Hepatocyte (in vitro differentiated cells): ENCODE measurements around the gene PARVG. TPM values are rescaled to one million over a fixed set of nuclear protein-coding genes. Genes with fewer than 3 reads are reported as not detected.

Experiments used
- DNase-seq: peaks from one replicate; pipeline ENCODE4 v3.0.0-alpha.2; 2016; ENCODE audit warnings: low spot score
- H2AFZ ChIP-seq: fragments of 200-600 bp; sonication (generic); 2 replicates; pipeline ENCODE4 v1.6.0; 2016; ENCODE audit warnings: antibody characterized with exemption, mild to moderate bottlenecking
- H3K27ac ChIP-seq: fragments of 200-600 bp; sonication (generic); 2 replicates; pipeline ENCODE4 v1.5.1; 2016; ENCODE audit warnings: mild to moderate bottlenecking
- H3K27me3 ChIP-seq: fragments of 200-600 bp; sonication (generic); 2 replicates; pipeline ENCODE4 v1.6.1; 2016
- H3K36me3 ChIP-seq: fragments of 200-600 bp; sonication (generic); replicated peaks from 2 replicates; pipeline ENCODE4 v1.5.1; 2016; ENCODE audit warnings: low read depth; ENCODE audit not compliant: insufficient read depth
- H3K4me1 ChIP-seq: fragments of 200-600 bp; sonication (generic); 2 replicates; pipeline ENCODE4 v1.5.1; 2016; ENCODE audit warnings: mild to moderate bottlenecking, moderate library complexity; ENCODE audit not compliant: insufficient read depth
- H3K4me2 ChIP-seq: fragments of 200-600 bp; sonication (generic); 2 replicates; pipeline ENCODE4 v1.6.0; 2016
- H3K4me3 ChIP-seq: fragments of 200-600 bp; sonication (generic); 2 replicates; pipeline ENCODE4 v1.5.1; 2016; ENCODE audit warnings: mild to moderate bottlenecking
- H3K79me2 ChIP-seq: fragments of 200-600 bp; sonication (generic); 2 replicates; pipeline ENCODE4 v1.6.0; 2017; ENCODE audit warnings: mild to moderate bottlenecking
- H3K9me2 ChIP-seq: fragments of 200-600 bp; sonication (generic); replicated peaks from 2 replicates; pipeline ENCODE4 v1.6.0; 2017; ENCODE audit warnings: mild to moderate bottlenecking; ENCODE audit not compliant: insufficient read depth
- H3K9me3 ChIP-seq: fragments of 200-600 bp; sonication (generic); 2 replicates; pipeline ENCODE4 v1.5.1; 2016; ENCODE audit warnings: low read depth, mild to moderate bottlenecking
- H4K20me1 ChIP-seq: fragments of 200-600 bp; sonication (generic); 2 replicates; pipeline ENCODE4 v1.6.0; 2016; ENCODE audit warnings: mild to moderate bottlenecking; ENCODE audit not compliant: insufficient read depth, poor library complexity, severe bottlenecking
- EZH2 ChIP-seq: fragments of 200-600 bp; sonication (generic); IDR thresholded peaks from 2 replicates; pipeline ENCODE4 v1.6.1; 2016; ENCODE audit warnings: antibody characterized with exemption, mild to moderate bottlenecking, borderline replicate concordance
- EZH2phosphoT487 ChIP-seq: fragments of 200-600 bp; sonication (generic); IDR thresholded peaks from one replicate; pipeline ENCODE4 v1.6.1; 2018; ENCODE audit warnings: antibody characterized with exemption, mild to moderate bottlenecking, low read depth, moderate library complexity; ENCODE audit not compliant: unreplicated experiment, severe bottlenecking
- WGBS: methylation state at CpG from one replicate; pipeline ENCODE4 v1.1.6; 2016; ENCODE audit warnings: low lambda C conversion rate; ENCODE audit errors: missing lambda C conversion rate; 5-methylcytosine and 5-hydroxymethylcytosine counted together
- polyA plus RNA-seq: library from polyadenylated mRNA; unstranded; fragments of >200 nt; fragmentation: Nextera tagmentation; extraction: Ambion mirVana; gene quantifications from 2 replicates; pipeline ENCODE4 v1.2.1, GENCODE V29; 2016
- total RNA-seq: library from RNA; depleted of rRNA; stranded (reverse); fragments of >200 nt; gene quantifications from 2 replicates; pipeline ENCODE4 v1.2.3, GENCODE V29; 2014
- TF ChIP-seq, protein P1 (sequence below): fragments of 200-600 bp; sonication (generic); IDR thresholded peaks from 2 replicates; pipeline ENCODE4 v1.5.1; 2016; ENCODE audit warnings: antibody characterized with exemption, mild to moderate bottlenecking; ENCODE audit not compliant: poor library complexity

Gene PARVG
- total and polyA plus RNA-seq, 2 experiments from 2014 or later: 0.77 to 1.00 TPM

DNA sequence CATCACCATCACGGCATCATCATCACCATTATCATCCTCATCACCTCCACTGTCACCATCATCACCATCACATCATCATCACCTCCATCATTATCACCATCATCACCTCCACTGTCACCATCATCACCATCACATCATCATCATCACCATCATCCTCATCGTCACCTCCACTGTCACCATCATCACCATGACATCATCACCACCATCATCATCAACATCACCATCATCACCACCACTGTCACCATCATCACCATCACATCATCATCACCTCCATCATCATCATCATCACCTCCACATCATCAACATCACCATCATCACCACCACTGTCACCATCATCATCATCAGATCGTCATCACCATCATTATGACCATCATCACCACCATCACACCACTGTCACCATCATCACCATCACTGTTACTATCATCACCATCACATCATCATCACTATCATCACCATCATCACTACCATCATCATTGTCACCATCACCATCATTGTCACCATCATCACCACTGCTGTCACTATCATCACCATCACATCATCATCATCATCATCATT lies 32.8 kb downstream of the PARVG start:
- H3K9me2 ChIP-seq: no peaks in the 10 kb centered on the region
- no peak overlapping the region for H2AFZ ChIP-seq
- 100% methylated on average over 3 of the region's 3 CpGs for WGBS
- no peaks in the 10 kb centered on the region for H3K9me3 ChIP-seq
- no peak for TF ChIP-seq EZH2
- TF ChIP-seq EZH2phosphoT487: no peak
- TF ChIP-seq, protein P1, sequence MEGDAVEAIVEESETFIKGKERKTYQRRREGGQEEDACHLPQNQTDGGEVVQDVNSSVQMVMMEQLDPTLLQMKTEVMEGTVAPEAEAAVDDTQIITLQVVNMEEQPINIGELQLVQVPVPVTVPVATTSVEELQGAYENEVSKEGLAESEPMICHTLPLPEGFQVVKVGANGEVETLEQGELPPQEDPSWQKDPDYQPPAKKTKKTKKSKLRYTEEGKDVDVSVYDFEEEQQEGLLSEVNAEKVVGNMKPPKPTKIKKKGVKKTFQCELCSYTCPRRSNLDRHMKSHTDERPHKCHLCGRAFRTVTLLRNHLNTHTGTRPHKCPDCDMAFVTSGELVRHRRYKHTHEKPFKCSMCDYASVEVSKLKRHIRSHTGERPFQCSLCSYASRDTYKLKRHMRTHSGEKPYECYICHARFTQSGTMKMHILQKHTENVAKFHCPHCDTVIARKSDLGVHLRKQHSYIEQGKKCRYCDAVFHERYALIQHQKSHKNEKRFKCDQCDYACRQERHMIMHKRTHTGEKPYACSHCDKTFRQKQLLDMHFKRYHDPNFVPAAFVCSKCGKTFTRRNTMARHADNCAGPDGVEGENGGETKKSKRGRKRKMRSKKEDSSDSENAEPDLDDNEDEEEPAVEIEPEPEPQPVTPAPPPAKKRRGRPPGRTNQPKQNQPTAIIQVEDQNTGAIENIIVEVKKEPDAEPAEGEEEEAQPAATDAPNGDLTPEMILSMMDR: no peak
- no peaks in the 10 kb centered on the region for H3K79me2 ChIP-seq
- H3K36me3 ChIP-seq: no peaks in the 10 kb centered on the region
- no peak for DNase-seq
- no peak overlapping the region for H3K27ac ChIP-seq
- H3K4me3 ChIP-seq: no peak overlapping the region
- peaks cover 6% of the 10 kb centered on the region for H3K4me1 ChIP-seq
- H3K27me3 ChIP-seq: peaks cover 2% of the 10 kb centered on the region
- no peaks in the 10 kb centered on the region for H4K20me1 ChIP-seq
- H3K4me2 ChIP-seq: no peak overlapping the region

DNA sequence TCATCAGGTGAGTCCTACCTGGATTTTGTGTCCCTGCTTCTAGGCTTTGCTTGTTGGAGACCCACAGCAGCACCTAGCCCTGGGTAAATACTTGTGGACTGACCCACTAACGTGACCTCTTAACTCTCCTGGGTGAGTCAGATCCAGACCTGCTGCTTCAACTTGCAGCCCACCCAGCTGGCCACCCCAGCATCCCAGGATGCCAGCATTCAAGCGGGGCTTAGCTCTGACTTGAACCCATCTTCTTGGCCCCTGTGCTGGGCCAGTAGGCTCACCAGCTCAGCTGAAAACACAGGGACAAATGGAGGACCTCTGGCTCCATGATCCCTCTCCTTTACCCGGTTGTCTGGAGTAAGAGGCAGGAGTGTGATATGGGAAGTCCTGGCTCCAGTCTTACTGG lies 33.5 kb downstream of the PARVG start:
- H3K79me2 ChIP-seq: no peaks in the 10 kb centered on the region
- peaks cover 2% of the 10 kb centered on the region for H3K27me3 ChIP-seq
- H3K36me3 ChIP-seq: no peaks in the 10 kb centered on the region
- H4K20me1 ChIP-seq: no peaks in the 10 kb centered on the region
- no peak overlapping the region for H2AFZ ChIP-seq
- no peaks in the 10 kb centered on the region for H3K9me2 ChIP-seq
- no peak overlapping the region for H3K4me3 ChIP-seq
- no peaks in the 10 kb centered on the region for H3K9me3 ChIP-seq
- DNase-seq: no peak
- H3K4me2 ChIP-seq: no peak overlapping the region
- WGBS: 85% methylated on average over 3 of the region's 3 CpGs
- no peak overlapping the region for H3K27ac ChIP-seq
- TF ChIP-seq EZH2phosphoT487 (no peak), EZH2 (no peak)
- TF ChIP-seq, protein P1: no peak
- H3K4me1 ChIP-seq: peaks cover 6% of the 10 kb centered on the region

DNA sequence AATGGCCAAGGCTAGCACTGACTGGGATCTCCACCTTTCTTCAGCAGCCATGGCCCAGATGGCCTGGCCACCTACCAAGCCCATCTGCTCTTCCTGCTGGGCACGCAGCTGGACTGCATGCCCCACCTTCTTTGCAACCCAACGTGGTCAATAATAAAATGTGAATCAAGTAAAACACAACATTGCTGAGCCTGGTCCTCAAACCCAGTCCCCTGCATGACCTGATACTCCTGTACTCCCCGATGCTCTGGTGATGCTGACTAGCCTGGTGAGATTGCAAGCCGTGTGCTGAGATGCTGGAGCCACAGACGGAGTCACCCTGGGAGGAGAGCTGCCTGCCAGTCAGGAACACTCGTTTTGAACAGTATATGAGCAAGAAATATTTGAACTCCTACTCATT lies 34.0 kb downstream of the PARVG start:
- 85% methylated on average over 6 of the region's 6 CpGs for WGBS
- H3K36me3 ChIP-seq: no peaks in the 10 kb centered on the region
- H2AFZ ChIP-seq: no peak overlapping the region
- no peaks in the 10 kb centered on the region for H3K9me3 ChIP-seq
- H3K79me2 ChIP-seq: no peaks in the 10 kb centered on the region
- no peaks in the 10 kb centered on the region for H3K27me3 ChIP-seq
- no peak overlapping the region for H3K4me2 ChIP-seq
- H3K4me3 ChIP-seq: no peak overlapping the region
- H3K9me2 ChIP-seq: no peaks in the 10 kb centered on the region
- no peak overlapping the region for H3K27ac ChIP-seq
- DNase-seq: no peak
- H3K4me1 ChIP-seq: peaks cover 6% of the 10 kb centered on the region
- H4K20me1 ChIP-seq: no peaks in the 10 kb centered on the region
- TF ChIP-seq EZH2phosphoT487 (no peak), EZH2 (no peak)
- TF ChIP-seq, protein P1: no peak

DNA sequence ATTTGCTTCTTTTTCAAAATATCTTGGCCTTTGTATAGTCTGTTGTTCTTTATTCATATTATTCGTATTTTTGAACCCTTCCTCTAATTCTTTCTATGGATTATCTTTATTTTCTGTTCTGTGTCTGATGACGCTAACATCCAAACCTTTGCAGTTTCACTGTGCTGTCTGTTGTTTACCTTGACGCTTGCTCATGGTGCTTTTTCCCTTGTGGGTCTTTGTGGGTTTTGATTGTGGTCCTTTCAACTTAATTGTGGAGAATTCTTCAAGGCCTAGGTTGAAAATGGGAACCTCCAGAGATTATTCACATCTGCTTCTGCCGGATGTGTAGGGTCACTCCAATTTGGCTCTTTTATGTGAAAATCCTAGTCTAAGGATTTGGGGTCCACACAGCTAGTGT lies 34.6 kb downstream of the PARVG start:
- DNase-seq: no peak
- Histone ChIP-seq H3K79me2 (no peaks in the 10 kb centered on the region), H3K27me3 (no peaks in the 10 kb centered on the region), H4K20me1 (no peaks in the 10 kb centered on the region), H3K4me1 (peaks cover 6% of the 10 kb centered on the region), H3K4me3 (no peak overlapping the region), H3K36me3 (no peaks in the 10 kb centered on the region), H2AFZ (no peak overlapping the region), H3K4me2 (no peak overlapping the region), H3K27ac (no peak overlapping the region), H3K9me2 (no peaks in the 10 kb centered on the region), H3K9me3 (no peaks in the 10 kb centered on the region)
- 94% methylated on average over 4 of the region's 4 CpGs for WGBS
- TF ChIP-seq EZH2 (no peak), EZH2phosphoT487 (no peak)
- TF ChIP-seq, protein P1: no peak
